Stimulated activated naive CD8-positive, alpha-beta T cell treated with anti-CD3 and anti-CD28 coated beads, Interleukin-15, Interleukin-2, amounts not matched to agents 100 U/mL and 50 U/mL, for 24 hours (primary cell): ENCODE data around the gene PIWIL1.

Experiments
- ATAC-seq: fragments of 150-1000 bp; cut with Tn5 transposase; one replicate; pipeline ENCODE4 v1.10.0; 2021
- DNase-seq: peaks from one replicate; pipeline ENCODE4 v3.0.0; 2021

Gene PIWIL1

GRCh38 chr12:130337488-130338303 lies at the start of gene PIWIL1:
Gene PIWIL1, plus strand, starts transcription at chr12:130337887. Its CDS starts 4,705 bp downstream, at chr12:130342592.
- ATAC-seq (no peak), DNase-seq (no peak)

- ATAC-seq = no peak
- DNase-seq = no peak
Observed at GRCh38 chr12:130288206-130288605, 49.5 kb upstream of the PIWIL1 start.

GRCh38 chr12:130288691-130289090 lies 49.0 kb upstream of the PIWIL1 start:
- ATAC-seq (no peak), DNase-seq (no peak)

- no peak for ATAC-seq
- no peak for DNase-seq
Observed at GRCh38 chr12:130290114-130290513, 47.6 kb upstream of the PIWIL1 start.

GRCh38 chr12:130298322-130299021 lies 39.2 kb upstream of the PIWIL1 start:
- no peak for ATAC-seq
- no peak for DNase-seq

- ATAC-seq (no peak), DNase-seq (no peak)
Observed at GRCh38 chr12:130299574-130299973, 38.1 kb upstream of the PIWIL1 start.

- ATAC-seq (no peak), DNase-seq (no peak)
Observed at GRCh38 chr12:130300090-130300489, 37.6 kb upstream of the PIWIL1 start.

GRCh38 chr12:130300737-130301535 lies 36.8 kb upstream of the PIWIL1 start:
- DNase-seq (no peak), ATAC-seq (no peak)

- DNase-seq = no peak
- ATAC-seq = no peak
Observed at GRCh38 chr12:130301559-130301958, 36.1 kb upstream of the PIWIL1 start.

GRCh38 chr12:130303781-130304180 lies 33.9 kb upstream of the PIWIL1 start:
- DNase-seq (no peak), ATAC-seq (no peak)

GRCh38 chr12:130307859-130308258 lies 29.8 kb upstream of the PIWIL1 start:
- DNase-seq (no peak), ATAC-seq (no peak)

- no peak for ATAC-seq
- no peak for DNase-seq
Observed at GRCh38 chr12:130308393-130308792, 29.3 kb upstream of the PIWIL1 start.

GRCh38 chr12:130316251-130316650 lies 21.4 kb upstream of the PIWIL1 start:
- ATAC-seq (no peak), DNase-seq (no peak)

- ATAC-seq (no peak), DNase-seq (no peak)
Observed at GRCh38 chr12:130320536-130320935, 17.2 kb upstream of the PIWIL1 start.

- ATAC-seq (no peak), DNase-seq (no peak)
Observed at GRCh38 chr12:130322263-130322662, 15.4 kb upstream of the PIWIL1 start.

- ATAC-seq (no peak), DNase-seq (no peak)
Observed at GRCh38 chr12:130330685-130331084, 7.0 kb upstream of the PIWIL1 start.

GRCh38 chr12:130331146-130331545 lies 6.5 kb upstream of the PIWIL1 start:
- ATAC-seq = no peak
- DNase-seq = no peak

GRCh38 chr12:130333341-130333740 lies 4.3 kb upstream of the PIWIL1 start:
- DNase-seq (no peak), ATAC-seq (no peak)

- no peak for DNase-seq
- no peak for ATAC-seq
Observed at GRCh38 chr12:130334399-130334798, 3.3 kb upstream of the PIWIL1 start.

- ATAC-seq (no peak), DNase-seq (no peak)
Observed at GRCh38 chr12:130334937-130335336, 2.8 kb upstream of the PIWIL1 start.

GRCh38 chr12:130335517-130336392 lies 1.9 kb upstream of the PIWIL1 start:
- ATAC-seq (no peak), DNase-seq (peak; percentile 19)
